Activated naive CD4-positive, alpha-beta T cell treated with anti-CD3 and anti-CD28 coated beads, Interleukin-2, amount 10 ng/mL, durations not matched to agents 7 days and 5 days (primary cell): ENCODE data around the gene TOMM20L.

Experiments used
- CTCF ChIA-PET: fragments of 350-600 bp; sonication (Branson Sonifier 250); formaldehyde crosslinking; loops from one replicate; lab custom pipeline; 2021; ENCODE audit warnings: antibody characterized with exemption; lab: Charles Lee
- DNase-seq: peaks from one replicate; pipeline ENCODE4 v3.0.0-alpha.2; 2020
- H3K27ac Mint-ChIP-seq: one replicate; pipeline ENCODE4 v1.8.0; 2021; ENCODE audit warnings: mild to moderate bottlenecking, moderate library complexity, mixed read lengths
- H3K27me3 Mint-ChIP-seq: one replicate; pipeline ENCODE4 v1.8.0; 2021; ENCODE audit warnings: mild to moderate bottlenecking, mixed read lengths
- H3K36me3 Mint-ChIP-seq: one replicate; pipeline ENCODE4 v1.8.0; 2021; ENCODE audit warnings: mixed read lengths
- H3K4me1 Mint-ChIP-seq: one replicate; pipeline ENCODE4 v1.8.0; 2021; ENCODE audit warnings: mixed read lengths
- H3K4me3 Mint-ChIP-seq: one replicate; pipeline ENCODE4 v1.8.0; 2021; ENCODE audit warnings: mild to moderate bottlenecking, moderate library complexity, mixed read lengths
- H3K9me3 Mint-ChIP-seq: one replicate; pipeline ENCODE4 v1.8.0; 2021; ENCODE audit warnings: mixed read lengths

Gene TOMM20L

DNA sequence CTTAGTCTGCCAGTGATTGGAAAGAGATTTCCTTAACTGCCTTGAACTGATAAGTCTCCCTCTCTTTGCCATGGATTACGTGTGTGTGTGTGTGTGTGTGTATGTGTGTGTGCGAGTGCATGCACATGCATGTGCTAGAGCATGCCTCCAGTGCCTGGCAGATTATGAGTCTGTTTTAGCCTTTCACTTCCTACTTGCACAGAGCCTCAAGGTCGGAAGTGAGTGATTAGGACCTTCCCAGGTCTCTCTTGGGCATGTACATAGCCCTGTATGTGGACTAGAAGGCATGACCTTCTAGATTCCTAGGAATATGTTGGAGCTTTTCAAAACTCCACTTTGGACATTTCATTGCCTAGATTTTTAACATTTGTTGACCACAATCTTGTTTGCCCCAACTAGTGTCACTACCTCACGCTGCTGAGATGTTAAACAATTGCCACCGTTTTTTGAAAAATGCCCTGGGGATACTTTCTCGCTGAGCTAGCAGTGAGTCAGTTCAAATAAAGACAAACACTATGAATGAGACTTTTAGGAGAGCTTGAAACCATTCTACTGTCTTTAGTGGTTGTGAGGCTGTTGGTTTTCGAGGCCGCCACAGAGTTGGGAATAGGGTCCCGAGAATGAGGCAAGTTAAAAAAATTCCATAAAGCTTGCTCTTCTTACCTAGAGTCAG lies 60.0 kb downstream of the TOMM20L start:
- Mint-ChIP-seq H3K4me3 (no peak overlapping the region), H3K9me3 (no peaks in the 10 kb centered on the region), H3K4me1 (peaks cover 4% of the 10 kb centered on the region), H3K27me3 (no peaks in the 10 kb centered on the region), H3K36me3 (peaks cover 32% of the 10 kb centered on the region), H3K27ac (peak overlapping the region; percentile 6)
- no peak for DNase-seq
- CTCF ChIA-PET: no interaction called here
